Fibroblast of lung (primary cell): ENCODE measurements around the gene UPP1.

Experiments
- EZH2 ChIP-seq: IDR thresholded peaks from 2 replicates; pipeline ENCODE4 v1.5.1; 2012; ENCODE audit warnings: low read length, control low read depth, mild to moderate bottlenecking; ENCODE audit errors: missing control alignments
- TF ChIP-seq, protein P1 (sequence below), 2 donors: IDR thresholded peaks in 1 of 2; conservative IDR thresholded peaks in 1 of 2; 1 replicate in 1 of 2; 2 replicates in 1 of 2; pipeline ENCODE4 v1.5.1; 2011 to 2012; ENCODE audit warnings: low read length in 2 of 2, control low read depth in 1 of 2, inconsistent platforms in 1 of 2, low read depth in 1 of 2, mild to moderate bottlenecking in 1 of 2

DNA sequence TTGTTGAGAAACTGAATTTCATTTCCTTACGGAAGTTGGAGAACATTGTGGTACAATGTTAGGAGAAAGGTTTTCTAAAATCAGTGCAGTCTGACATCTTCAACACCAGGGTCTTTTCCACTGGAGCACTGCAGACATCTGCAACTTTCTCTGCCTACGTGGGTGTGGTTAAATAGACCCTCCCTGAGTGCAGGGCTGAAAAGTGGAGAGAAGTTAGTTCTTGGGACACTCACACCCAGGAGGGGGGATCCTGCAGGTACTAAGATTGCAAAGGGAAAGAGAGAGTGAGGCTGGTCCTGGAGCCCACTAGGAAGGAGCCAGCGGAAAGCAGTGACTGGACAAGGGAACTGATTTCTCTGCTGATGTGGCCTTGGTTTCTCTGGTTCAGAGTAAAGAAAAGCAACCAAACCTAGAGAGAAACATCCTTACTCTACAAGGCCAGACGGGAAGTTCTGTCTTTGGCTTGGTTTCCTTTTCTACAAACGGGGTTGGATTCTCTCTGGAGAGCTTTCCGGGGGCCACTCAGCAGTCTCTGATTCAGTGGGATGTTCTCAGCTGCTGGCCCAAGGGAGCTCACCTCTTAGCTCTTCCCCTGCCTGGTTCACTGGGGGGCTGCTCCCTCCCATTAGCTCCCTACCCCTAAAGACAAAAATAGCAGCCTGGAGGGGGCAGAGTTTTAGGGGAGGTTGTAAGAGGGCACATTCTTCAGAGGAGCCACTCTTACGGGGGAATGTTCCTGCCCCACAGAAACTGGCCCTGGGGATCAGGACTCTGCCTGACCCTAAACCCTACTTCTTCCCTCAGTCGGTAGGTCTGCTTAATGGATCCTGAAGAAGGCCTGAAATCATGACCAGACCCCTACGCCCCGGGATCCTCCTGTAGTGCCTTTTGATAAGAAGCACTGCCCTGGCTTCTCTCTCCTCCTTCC lies 2.7 kb downstream of the UPP1 start:
- TF ChIP-seq, protein P1, sequence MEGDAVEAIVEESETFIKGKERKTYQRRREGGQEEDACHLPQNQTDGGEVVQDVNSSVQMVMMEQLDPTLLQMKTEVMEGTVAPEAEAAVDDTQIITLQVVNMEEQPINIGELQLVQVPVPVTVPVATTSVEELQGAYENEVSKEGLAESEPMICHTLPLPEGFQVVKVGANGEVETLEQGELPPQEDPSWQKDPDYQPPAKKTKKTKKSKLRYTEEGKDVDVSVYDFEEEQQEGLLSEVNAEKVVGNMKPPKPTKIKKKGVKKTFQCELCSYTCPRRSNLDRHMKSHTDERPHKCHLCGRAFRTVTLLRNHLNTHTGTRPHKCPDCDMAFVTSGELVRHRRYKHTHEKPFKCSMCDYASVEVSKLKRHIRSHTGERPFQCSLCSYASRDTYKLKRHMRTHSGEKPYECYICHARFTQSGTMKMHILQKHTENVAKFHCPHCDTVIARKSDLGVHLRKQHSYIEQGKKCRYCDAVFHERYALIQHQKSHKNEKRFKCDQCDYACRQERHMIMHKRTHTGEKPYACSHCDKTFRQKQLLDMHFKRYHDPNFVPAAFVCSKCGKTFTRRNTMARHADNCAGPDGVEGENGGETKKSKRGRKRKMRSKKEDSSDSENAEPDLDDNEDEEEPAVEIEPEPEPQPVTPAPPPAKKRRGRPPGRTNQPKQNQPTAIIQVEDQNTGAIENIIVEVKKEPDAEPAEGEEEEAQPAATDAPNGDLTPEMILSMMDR (conservative IDR thresholded peaks at IDR 0.05 in 1 of 2, IDR thresholded peaks at IDR 0.05 in 1 of 2; ENCODE audit: low read depth in 1 of 2, low read length in 2 of 2): no peak
- TF ChIP-seq EZH2: no peak
